ENCODE results near the gene GNPAT.

DNA sequence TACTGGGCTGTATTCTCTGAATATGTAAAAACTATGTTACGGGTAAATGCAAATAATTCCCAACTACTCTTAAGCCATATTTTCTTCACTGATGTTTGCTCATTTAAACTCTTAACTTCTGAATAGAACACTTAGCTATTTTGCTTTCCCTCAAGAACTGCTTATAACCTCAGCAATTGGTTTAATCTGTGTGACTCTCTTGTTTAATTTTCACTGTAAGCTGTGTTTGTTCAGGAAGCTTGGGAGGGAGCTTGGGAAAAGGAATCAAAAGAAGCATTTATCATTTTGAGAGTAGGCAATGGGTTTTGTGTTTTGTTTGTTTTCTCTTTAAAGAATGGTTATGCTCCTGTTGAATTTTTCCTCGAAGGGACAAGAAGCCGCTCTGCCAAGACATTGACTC, 24.4 kb downstream of the GNPAT start:
- TF ChIP-seq, protein P1, sequence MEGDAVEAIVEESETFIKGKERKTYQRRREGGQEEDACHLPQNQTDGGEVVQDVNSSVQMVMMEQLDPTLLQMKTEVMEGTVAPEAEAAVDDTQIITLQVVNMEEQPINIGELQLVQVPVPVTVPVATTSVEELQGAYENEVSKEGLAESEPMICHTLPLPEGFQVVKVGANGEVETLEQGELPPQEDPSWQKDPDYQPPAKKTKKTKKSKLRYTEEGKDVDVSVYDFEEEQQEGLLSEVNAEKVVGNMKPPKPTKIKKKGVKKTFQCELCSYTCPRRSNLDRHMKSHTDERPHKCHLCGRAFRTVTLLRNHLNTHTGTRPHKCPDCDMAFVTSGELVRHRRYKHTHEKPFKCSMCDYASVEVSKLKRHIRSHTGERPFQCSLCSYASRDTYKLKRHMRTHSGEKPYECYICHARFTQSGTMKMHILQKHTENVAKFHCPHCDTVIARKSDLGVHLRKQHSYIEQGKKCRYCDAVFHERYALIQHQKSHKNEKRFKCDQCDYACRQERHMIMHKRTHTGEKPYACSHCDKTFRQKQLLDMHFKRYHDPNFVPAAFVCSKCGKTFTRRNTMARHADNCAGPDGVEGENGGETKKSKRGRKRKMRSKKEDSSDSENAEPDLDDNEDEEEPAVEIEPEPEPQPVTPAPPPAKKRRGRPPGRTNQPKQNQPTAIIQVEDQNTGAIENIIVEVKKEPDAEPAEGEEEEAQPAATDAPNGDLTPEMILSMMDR (IDR thresholded peaks at IDR 0.05), result no peak
- no peak for TF ChIP-seq POLR2A (IDR thresholded peaks at IDR 0.05)
